HG03571 (cell line): Measurements from ENCODE around the gene BOLA2B.
"Not testable (repeated sequence)": the region's sequence is repeated elsewhere in the genome, so short reads cannot be mapped to it uniquely, and the experiment has no call there.

Experiments used
- ATAC-seq: cut with Tn5 transposase; IDR thresholded peaks from one replicate; pipeline ENCODE4 v1.9.1; 2021; ENCODE audit not compliant: unreplicated experiment

Gene BOLA2B

GRCh38 chr16:30193615-30194014, at the start of gene BOLA2B, which contains the start of gene SLX1A:
Gene BOLA2B, minus strand, starts transcription at chr16:30193666. Its CDS starts 71 bp downstream, at chr16:30193595.
Gene SLX1A, plus strand, starts transcription at chr16:30193875. Its CDS starts 210 bp downstream, at chr16:30194085.
- peak; percentile 82 for ATAC-seq

GRCh38 chr16:30217082-30217481, 23.6 kb upstream of the BOLA2B start:
- not testable (repeated sequence) for ATAC-seq

- not testable (repeated sequence) for ATAC-seq
Measured at GRCh38 chr16:30211414-30211813, 17.9 kb upstream of the BOLA2B start.

GRCh38 chr16:30209032-30209431, 15.6 kb upstream of the BOLA2B start:
- ATAC-seq, result not testable (repeated sequence)

- ATAC-seq, result not testable (repeated sequence)
Measured at GRCh38 chr16:30207063-30207704, 13.7 kb upstream of the BOLA2B start.

- ATAC-seq, result not testable (repeated sequence)
Measured at GRCh38 chr16:30206252-30206651, 12.8 kb upstream of the BOLA2B start.

- ATAC-seq, result not testable (repeated sequence)
Measured at GRCh38 chr16:30205541-30206236, 12.2 kb upstream of the BOLA2B start.

- not testable (repeated sequence) for ATAC-seq
Measured at GRCh38 chr16:30199608-30200343, 6.3 kb upstream of the BOLA2B start.

GRCh38 chr16:30199049-30199448, 5.6 kb upstream of the BOLA2B start, which contains the start of gene SULT1A3:
Gene SULT1A3, plus strand, starts transcription at chr16:30199255. Its CDS starts 1,474 bp downstream, at chr16:30200729.
- not testable (repeated sequence) for ATAC-seq

GRCh38 chr16:30197001-30197400, 3.5 kb upstream of the BOLA2B start:
- not testable (repeated sequence) for ATAC-seq

- ATAC-seq, result peak; percentile 51
Measured at GRCh38 chr16:30194172-30194925, 883 bp upstream of the BOLA2B start.

GRCh38 chr16:30193098-30193497, 368 bp downstream of the BOLA2B start:
- ATAC-seq, result peak; percentile 5

GRCh38 chr16:30191158-30191557, 2.3 kb downstream of the BOLA2B start:
- not testable (repeated sequence) for ATAC-seq

- ATAC-seq, result no peak
Measured at GRCh38 chr16:30187971-30188561, 5.4 kb downstream of the BOLA2B start.

- ATAC-seq, result no peak
Measured at GRCh38 chr16:30187556-30187865, 6.0 kb downstream of the BOLA2B start.

- ATAC-seq, result no peak
Measured at GRCh38 chr16:30186782-30187555, 6.5 kb downstream of the BOLA2B start.

GRCh38 chr16:30186444-30186781, 7.1 kb downstream of the BOLA2B start:
- ATAC-seq, result no peak

- ATAC-seq, result no peak
Measured at GRCh38 chr16:30185683-30186421, 7.6 kb downstream of the BOLA2B start.
